ENCODE results near the gene SNX13. TPM values are rescaled to one million over a fixed set of nuclear protein-coding genes. Genes with fewer than 3 reads are reported as not detected.
"Not testable (repeated sequence)": the region's sequence is repeated elsewhere in the genome, so short reads cannot be mapped to it uniquely, and the experiment has no call there.

SNX13 gene
- polyA plus RNA-seq, 3 donors, result 39.2 to 45.6 (median 42.7) TPM

GRCh38 chr7:17854261-17855047 lies 85.8 kb downstream of the SNX13 start:
- DNase-seq, result no peak

- no peak for DNase-seq
These were observed 87.9 kb downstream of the SNX13 start for GRCh38 chr7:17852361-17852760.

- DNase-seq, result no peak
These were observed 90.8 kb downstream of the SNX13 start for GRCh38 chr7:17849504-17849903.

- no peak for DNase-seq
These were observed 91.8 kb downstream of the SNX13 start for GRCh38 chr7:17848516-17848915.

GRCh38 chr7:17846935-17847334 lies 93.4 kb downstream of the SNX13 start:
- no peak for DNase-seq

- DNase-seq, result no peak
These were observed 95.1 kb downstream of the SNX13 start for GRCh38 chr7:17845197-17845547.

- DNase-seq, result no peak
These were observed 95.6 kb downstream of the SNX13 start for GRCh38 chr7:17844514-17845196.

GRCh38 chr7:17844022-17844421 lies 96.3 kb downstream of the SNX13 start:
- no peak for DNase-seq

GRCh38 chr7:17843041-17843440 lies 97.3 kb downstream of the SNX13 start:
- no peak for DNase-seq

GRCh38 chr7:17832820-17833355 lies 107.4 kb downstream of the SNX13 start:
- DNase-seq, result no peak

- no peak for DNase-seq
These were observed 108.1 kb downstream of the SNX13 start for GRCh38 chr7:17832242-17832641.

GRCh38 chr7:17830206-17830605 lies 110.1 kb downstream of the SNX13 start:
- no peak for DNase-seq

GRCh38 chr7:17829001-17829400 lies 111.3 kb downstream of the SNX13 start:
- no peak for DNase-seq

GRCh38 chr7:17822547-17823173 lies 117.6 kb downstream of the SNX13 start:
- peak; percentile 22 for DNase-seq

GRCh38 chr7:17816903-17817302 lies 123.4 kb downstream of the SNX13 start:
- DNase-seq, result no peak

GRCh38 chr7:17815318-17815717 lies 125.0 kb downstream of the SNX13 start:
- DNase-seq, result no peak

GRCh38 chr7:17814058-17814457 lies 126.2 kb downstream of the SNX13 start:
- DNase-seq, result no peak

GRCh38 chr7:17809215-17809614 lies 131.1 kb downstream of the SNX13 start:
- not testable (repeated sequence) for DNase-seq

- DNase-seq, result no peak
These were observed 133.1 kb downstream of the SNX13 start for GRCh38 chr7:17807242-17807641.

- DNase-seq, result no peak
These were observed 133.7 kb downstream of the SNX13 start for GRCh38 chr7:17806631-17807030.

GRCh38 chr7:17802056-17802455 lies 138.2 kb downstream of the SNX13 start:
- DNase-seq, result no peak

- DNase-seq, result no peak
These were observed 148.0 kb downstream of the SNX13 start for GRCh38 chr7:17792075-17792936.

All from renal pelvis (tissue), 4 donors.